Epithelial cell of proximal tubule (primary cell): ENCODE measurements around the gene CYP27A1. TPM values are rescaled to one million over a fixed set of nuclear protein-coding genes. Genes with fewer than 3 reads are reported as not detected.
"Not testable (repeated sequence)": the region's sequence is repeated elsewhere in the genome, so short reads cannot be mapped to it uniquely, and the experiment has no call there.

Experiments used
- DNase-seq: peaks from one replicate; pipeline ENCODE4 v3.0.0-alpha.2; 2011; ENCODE audit warnings: low read depth
- H3K4me3 ChIP-seq: 2 replicates; pipeline ENCODE4 v1.5.1; 2011; ENCODE audit warnings: low read depth, mild to moderate bottlenecking, low read length
- CTCF ChIP-seq: conservative IDR thresholded peaks from 2 replicates; pipeline ENCODE4 v1.5.1; 2012; ENCODE audit warnings: low read depth, mild to moderate bottlenecking, low read length
- total RNA-seq: library from RNA; depleted of rRNA; stranded (reverse); fragments of >200 nt; gene quantifications from 2 replicates; pipeline ENCODE4 v1.2.3, GENCODE V29; 2015

CYP27A1 gene
- total RNA-seq, 1 donor from 2014 or later = 49.0 TPM

GRCh38 chr2:218754781-218755180, 27.2 kb upstream of the CYP27A1 start:
- DNase-seq = no peak
- no peak overlapping the region for H3K4me3 ChIP-seq
- no peak for TF ChIP-seq CTCF

GRCh38 chr2:218755198-218755566, 26.8 kb upstream of the CYP27A1 start:
- DNase-seq = no peak
- TF ChIP-seq CTCF = no peak
- H3K4me3 ChIP-seq = no peak overlapping the region

GRCh38 chr2:218755567-218756404, 26.2 kb upstream of the CYP27A1 start:
- no peak for TF ChIP-seq CTCF
- DNase-seq = no peak
- H3K4me3 ChIP-seq = no peak overlapping the region

GRCh38 chr2:218756599-218757377, 25.2 kb upstream of the CYP27A1 start:
- no peak for DNase-seq
- no peak overlapping the region for H3K4me3 ChIP-seq
- no peak for TF ChIP-seq CTCF

- no peak for TF ChIP-seq CTCF
- DNase-seq = no peak
- no peak overlapping the region for H3K4me3 ChIP-seq
Measured at GRCh38 chr2:218761795-218762194, 20.2 kb upstream of the CYP27A1 start.

GRCh38 chr2:218772759-218773158, 9.2 kb upstream of the CYP27A1 start:
- not testable (repeated sequence) for DNase-seq, H3K4me3 ChIP-seq

GRCh38 chr2:218773881-218774280, 8.1 kb upstream of the CYP27A1 start:
- H3K4me3 ChIP-seq = no peak overlapping the region
- DNase-seq = no peak
- no peak for TF ChIP-seq CTCF
